GM23248 (cell line): ENCODE data around the gene SPATA6. TPM values are rescaled to one million over a fixed set of nuclear protein-coding genes. Genes with fewer than 3 reads are reported as not detected.
A peak's percentile ranks its signal among the peaks of the same experiment; 100 is the strongest.
"Not testable (repeated sequence)": the region's sequence is repeated elsewhere in the genome, so short reads cannot be mapped to it uniquely, and the experiment has no call there.

ENCODE experiments used
- DNase-seq: peaks from one replicate; pipeline ENCODE4 v3.0.0-alpha.2; 2015
- H2AFZ ChIP-seq: fragments of 200-600 bp; sonication (generic); 2 replicates; pipeline ENCODE4 v1.6.1; 2016; ENCODE audit warnings: antibody characterized with exemption
- H3F3A ChIP-seq: fragments of 200-600 bp; sonication (generic); 2 replicates; pipeline ENCODE4 v1.6.1; 2016; ENCODE audit warnings: mild to moderate bottlenecking, antibody characterized with exemption, mixed run types; ENCODE audit not compliant: insufficient read depth
- H3K27ac ChIP-seq: fragments of 200-600 bp; sonication (generic); 2 replicates; pipeline ENCODE4 v1.5.1; 2016; ENCODE audit warnings: mild to moderate bottlenecking
- H3K27me3 ChIP-seq: fragments of 200-600 bp; sonication (generic); replicated peaks from 2 replicates; pipeline ENCODE4 v1.6.1; 2016; ENCODE audit warnings: mild to moderate bottlenecking; ENCODE audit not compliant: insufficient read depth
- H3K36me3 ChIP-seq: fragments of 200-600 bp; sonication (generic); 2 replicates; pipeline ENCODE4 v1.6.1; 2016; ENCODE audit warnings: low read depth, mild to moderate bottlenecking
- H3K4me1 ChIP-seq: fragments of 200-600 bp; sonication (generic); 2 replicates; pipeline ENCODE4 v1.6.1; 2016; ENCODE audit warnings: mild to moderate bottlenecking; ENCODE audit not compliant: insufficient read depth
- H3K4me2 ChIP-seq: fragments of 200-600 bp; sonication (generic); one replicate; pipeline ENCODE4 v1.6.1; 2016; ENCODE audit warnings: mild to moderate bottlenecking; ENCODE audit not compliant: unreplicated experiment
- H3K4me3 ChIP-seq: fragments of 200-600 bp; sonication (generic); 2 replicates; pipeline ENCODE4 v1.5.1; 2016; ENCODE audit warnings: mild to moderate bottlenecking
- H3K79me2 ChIP-seq: fragments of 200-600 bp; sonication (generic); 2 replicates; pipeline ENCODE4 v1.6.1; 2016; ENCODE audit warnings: mild to moderate bottlenecking; ENCODE audit not compliant: insufficient read depth
- H3K9ac ChIP-seq: fragments of 200-600 bp; sonication (generic); 2 replicates; pipeline ENCODE4 v1.6.1; 2016; ENCODE audit warnings: mild to moderate bottlenecking
- H3K9me2 ChIP-seq: fragments of 200-600 bp; sonication (generic); 2 replicates; pipeline ENCODE4 v1.6.1; 2016; ENCODE audit warnings: mixed run types, mild to moderate bottlenecking, moderate library complexity; ENCODE audit not compliant: insufficient read depth
- H3K9me3 ChIP-seq: fragments of 200-600 bp; sonication (generic); one replicate; pipeline ENCODE4 v1.6.1; 2017; ENCODE audit warnings: low read depth
- H4K20me1 ChIP-seq: fragments of 200-600 bp; sonication (generic); 2 replicates; pipeline ENCODE4 v1.6.0; 2016; ENCODE audit not compliant: insufficient read depth
- EZH2 ChIP-seq: fragments of 200-600 bp; sonication (generic); IDR thresholded peaks from 2 replicates; pipeline ENCODE4 v1.6.1; 2018; ENCODE audit warnings: antibody characterized with exemption, mild to moderate bottlenecking; ENCODE audit not compliant: insufficient read depth, poor library complexity, severe bottlenecking
- EZH2phosphoT487 ChIP-seq: fragments of 200-600 bp; sonication (generic); IDR thresholded peaks from 2 replicates; pipeline ENCODE4 v1.6.1; 2018; ENCODE audit warnings: antibody characterized with exemption, moderate library complexity, mild to moderate bottlenecking, low read depth; ENCODE audit not compliant: insufficient read depth
- WGBS, 2 experiments: methylation state at CpG; one replicate each; pipeline ENCODE4 v1.1.6; 2015 to 2017; ENCODE audit warnings: low lambda C conversion rate in 2 of 2, low coverage in 1 of 2; ENCODE audit errors: missing lambda C conversion rate in 2 of 2; 5-methylcytosine and 5-hydroxymethylcytosine counted together
- in situ Hi-C: fragments of 300-500 bp; cut with MboI; formaldehyde crosslinking; loops from 2 replicates; pipeline ENCODE4 v1.15.0; 2020
- polyA plus RNA-seq: library from polyadenylated mRNA; unstranded; fragments of >200 nt; fragmentation: Nextera tagmentation; extraction: Ambion mirVana; gene quantifications from 2 replicates; pipeline ENCODE4 v1.2.1, GENCODE V29; 2016
- total RNA-seq: library from RNA; depleted of rRNA; stranded (reverse); fragments of >200 nt; shearing (Covaris generic); gene quantifications from 2 replicates; pipeline ENCODE4 v1.2.3, GENCODE V29; 2014; rRNA removed

The SPATA6 gene
- total RNA-seq (1.4 and 1.6 TPM in 2 replicates), polyA plus RNA-seq (3.6 and 5.1 TPM in 2 replicates)

DNA sequence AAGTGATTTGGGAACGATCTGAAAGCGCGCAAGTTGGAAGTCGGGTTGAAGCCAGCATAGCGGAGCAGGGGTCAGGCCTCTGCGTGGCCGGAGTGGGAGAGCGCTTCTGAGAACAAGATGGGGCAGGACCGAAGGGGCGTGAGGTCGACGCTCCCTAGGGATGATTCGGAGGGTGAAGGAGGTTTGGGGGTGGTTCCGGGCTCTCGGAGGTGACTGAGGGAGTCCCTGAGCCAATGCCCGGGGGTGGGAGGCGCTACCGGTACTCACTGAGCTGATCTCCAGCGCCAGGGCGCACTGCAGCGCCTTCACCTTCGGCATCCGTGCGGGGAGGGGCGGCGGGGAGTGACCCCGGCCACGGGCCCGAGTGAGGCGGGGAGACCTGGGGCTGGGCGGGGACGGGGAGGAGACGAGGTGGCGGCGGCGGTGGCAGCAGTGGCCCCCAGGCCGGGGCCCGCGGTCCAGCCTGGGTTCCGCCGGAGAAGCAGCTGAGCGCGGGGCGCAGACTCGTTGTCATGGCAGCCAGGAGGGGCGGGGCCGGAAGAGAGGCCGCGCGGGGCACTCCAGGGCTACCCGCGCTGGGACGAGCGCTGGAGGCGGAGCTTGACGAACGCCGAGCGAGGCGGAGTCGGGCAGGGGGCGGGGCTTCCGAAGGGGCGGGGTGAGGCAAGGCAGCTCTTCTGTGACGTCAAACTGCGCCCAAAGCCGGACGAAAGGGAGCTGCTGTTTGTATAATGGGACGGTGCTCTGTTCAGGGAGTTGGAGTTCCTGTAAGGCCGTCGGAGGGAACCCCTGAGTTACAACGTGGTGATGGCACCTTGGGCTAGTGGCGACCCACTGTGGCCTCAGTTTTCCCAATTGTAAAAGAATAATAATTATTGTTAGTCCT is at the start of gene SPATA6:
SPATA6 (minus strand) TSS at position 514 of the 886 bp plus-strand sequence; CDS start at position 318, 196 bp downstream.
- WGBS, 2 experiments, result 1 to 2% methylated on average over 27 to 70 of the region's 73 CpGs
- no peaks in the 10 kb centered on the region for H4K20me1 ChIP-seq
- H3K27ac ChIP-seq, result peak within 1 kb of the TSS; percentile 66
- no peaks in the 10 kb centered on the region for H3K27me3 ChIP-seq
- peak within 1 kb of the TSS; percentile 93 for H3K4me2 ChIP-seq
- peak within 1 kb of the TSS; percentile 86 for H3K9ac ChIP-seq
- H2AFZ ChIP-seq, result peak within 1 kb of the TSS; percentile 98
- DNase-seq, result peak; percentile 99
- H3K36me3 ChIP-seq, result no peaks in the 10 kb centered on the region
- no peaks in the 10 kb centered on the region for H3K9me2 ChIP-seq
- no peaks in the 10 kb centered on the region for H3K79me2 ChIP-seq
- H3K9me3 ChIP-seq, result no peaks in the 10 kb centered on the region
- TF ChIP-seq EZH2phosphoT487, result no peak
- no peak for TF ChIP-seq EZH2
- H3K4me1 ChIP-seq, result peaks cover 24% of the 10 kb centered on the region
- peak within 1 kb of the TSS; percentile 83 for H3K4me3 ChIP-seq
- peaks cover 26% of the 10 kb centered on the region for H3F3A ChIP-seq
- in situ Hi-C loops, result no loop called here

DNA sequence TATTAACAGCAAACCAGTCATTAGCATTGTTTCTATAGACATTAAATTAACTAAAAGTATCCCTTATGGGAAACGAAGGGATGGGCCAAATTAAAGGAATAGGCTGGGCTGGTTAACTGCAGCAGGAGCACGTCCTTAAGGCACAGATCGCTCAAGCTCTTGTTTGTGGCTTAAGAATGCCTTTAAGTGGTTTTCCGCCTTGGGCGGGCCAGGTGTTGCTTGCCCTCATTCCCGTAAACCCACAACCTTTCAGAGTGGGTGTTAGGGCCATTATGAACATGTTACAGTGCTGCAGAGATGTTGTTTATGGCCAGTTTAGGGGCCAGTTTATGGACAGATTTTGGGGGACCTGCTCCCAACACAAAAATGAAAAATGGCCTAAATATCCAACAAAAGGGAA is 47.9 kb upstream of the SPATA6 start:
- WGBS, 2 experiments, result 49 to 64% methylated on average over 6 of the region's 6 CpGs
- H3K4me3 ChIP-seq, H3K4me1 ChIP-seq, H3K27ac ChIP-seq, H2AFZ ChIP-seq, H3K36me3 ChIP-seq, H3K79me2 ChIP-seq, DNase-seq, H4K20me1 ChIP-seq, H3K9me2 ChIP-seq, in situ Hi-C loops, H3F3A ChIP-seq, H3K4me2 ChIP-seq, H3K9me3 ChIP-seq, H3K27me3 ChIP-seq, H3K9ac ChIP-seq: not testable (repeated sequence)

DNA sequence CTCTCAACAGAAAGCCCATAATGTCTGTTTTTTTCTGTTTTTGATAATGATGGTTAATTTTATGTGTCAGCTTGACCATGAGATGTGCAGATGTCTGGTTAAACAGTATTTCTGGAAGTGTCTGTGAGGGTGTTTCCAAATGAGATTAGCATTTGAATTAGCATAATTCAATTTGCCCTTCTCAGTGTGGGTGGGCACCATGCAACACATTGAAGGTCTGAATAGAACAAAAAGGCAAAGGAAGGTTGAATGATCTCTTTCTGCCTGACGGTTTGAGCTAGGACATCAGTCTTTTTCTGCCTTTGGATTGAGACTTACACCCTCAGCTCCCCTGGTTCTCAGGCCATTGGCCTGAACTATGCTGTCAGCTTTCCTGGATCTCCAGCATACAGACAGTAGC is 34.9 kb upstream of the SPATA6 start:
- Histone ChIP-seq H3K27ac (no peak overlapping the region), H3K4me3 (no peak overlapping the region), H3K9me2 (no peaks in the 10 kb centered on the region), H4K20me1 (no peaks in the 10 kb centered on the region), H2AFZ (no peak overlapping the region), H3K4me1 (no peaks in the 10 kb centered on the region), H3K27me3 (no peaks in the 10 kb centered on the region), H3K36me3 (no peaks in the 10 kb centered on the region), H3K9me3 (no peaks in the 10 kb centered on the region), H3K4me2 (no peak overlapping the region), H3K9ac (no peak overlapping the region), H3F3A (no peaks in the 10 kb centered on the region), H3K79me2 (no peaks in the 10 kb centered on the region)
- in situ Hi-C loops, result no loop called here
- TF ChIP-seq EZH2, result no peak
- no peak for TF ChIP-seq EZH2phosphoT487
- no peak for DNase-seq
- 15 to 35% methylated on average over 1 of the region's 1 CpG for WGBS, 2 experiments

DNA sequence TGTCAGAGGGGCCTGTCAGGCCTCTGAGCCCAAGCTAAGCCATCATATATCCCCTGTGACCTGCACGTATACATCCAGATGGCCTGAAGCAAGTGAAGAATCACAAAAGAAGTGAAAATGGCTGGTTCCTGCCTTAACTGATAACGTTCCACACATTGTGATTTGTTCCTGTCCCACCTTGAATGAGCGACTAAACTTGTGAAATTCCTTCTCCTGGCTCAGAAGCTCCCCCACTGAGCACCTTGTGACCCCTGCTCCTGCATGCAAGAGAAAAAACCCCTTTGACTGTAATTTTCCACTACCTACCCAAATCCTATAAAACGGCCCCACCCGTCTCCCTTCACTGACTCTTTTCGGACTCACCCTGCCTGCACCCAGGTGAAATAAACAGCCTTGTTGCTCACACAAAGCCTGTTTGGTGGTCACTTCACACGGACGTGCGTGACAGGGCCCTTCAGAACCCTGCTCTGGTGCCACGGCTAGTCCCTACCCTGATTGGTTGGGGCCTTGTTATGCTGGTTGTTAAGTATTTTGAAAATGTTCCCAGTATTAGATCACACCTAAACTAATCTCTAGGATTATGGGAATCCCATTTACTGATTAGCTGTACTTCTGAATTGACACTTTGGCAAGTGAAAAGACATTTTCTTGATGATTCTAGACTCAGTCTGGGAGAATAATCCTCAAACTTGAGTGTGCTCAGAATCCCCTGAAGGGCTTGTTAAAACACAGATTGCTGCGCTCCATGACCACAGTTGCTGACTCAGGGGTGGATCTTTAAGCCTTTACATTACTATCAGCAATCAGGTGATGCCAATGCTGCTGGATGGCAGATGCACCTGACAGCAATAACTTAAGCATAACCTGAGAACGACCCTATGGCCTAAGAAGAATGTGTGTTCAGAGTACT is 28.8 kb upstream of the SPATA6 start:
- Histone ChIP-seq H3K4me2 (no peak overlapping the region), H3K9me2 (no peaks in the 10 kb centered on the region), H3K36me3 (no peaks in the 10 kb centered on the region), H3K9ac (no peak overlapping the region), H3K79me2 (no peaks in the 10 kb centered on the region), H3K27ac (no peak overlapping the region), H3K4me1 (no peaks in the 10 kb centered on the region), H3K9me3 (no peaks in the 10 kb centered on the region), H3F3A (no peaks in the 10 kb centered on the region), H2AFZ (no peak overlapping the region), H4K20me1 (no peaks in the 10 kb centered on the region), H3K27me3 (no peaks in the 10 kb centered on the region), H3K4me3 (no peak overlapping the region)
- no peak for TF ChIP-seq EZH2phosphoT487
- no peak for TF ChIP-seq EZH2
- no peak for DNase-seq
- in situ Hi-C loops, result no loop called here
- 67 to 71% methylated on average over 12 of the region's 12 CpGs for WGBS, 2 experiments
